GM12864 (cell line): Measurements from ENCODE around the gene HBD.
A peak's percentile ranks its signal among the peaks of the same experiment; 100 is the strongest.

Source experiments
- DNase-seq: peaks from one replicate; pipeline ENCODE4 v3.0.0-alpha.2; 2011; ENCODE audit warnings: low read depth
- H3K4me3 ChIP-seq: 2 replicates; pipeline ENCODE4 v1.5.1; 2011; ENCODE audit warnings: mild to moderate bottlenecking, low read depth, low read length, control low read depth
- TF ChIP-seq, protein P1 (sequence below): IDR thresholded peaks from 2 replicates; pipeline ENCODE4 v1.5.1; 2011; ENCODE audit warnings: low read depth, mild to moderate bottlenecking, moderate library complexity, low read length, control low read depth, inconsistent platforms; ENCODE audit errors: missing control alignments

HBD gene

DNA sequence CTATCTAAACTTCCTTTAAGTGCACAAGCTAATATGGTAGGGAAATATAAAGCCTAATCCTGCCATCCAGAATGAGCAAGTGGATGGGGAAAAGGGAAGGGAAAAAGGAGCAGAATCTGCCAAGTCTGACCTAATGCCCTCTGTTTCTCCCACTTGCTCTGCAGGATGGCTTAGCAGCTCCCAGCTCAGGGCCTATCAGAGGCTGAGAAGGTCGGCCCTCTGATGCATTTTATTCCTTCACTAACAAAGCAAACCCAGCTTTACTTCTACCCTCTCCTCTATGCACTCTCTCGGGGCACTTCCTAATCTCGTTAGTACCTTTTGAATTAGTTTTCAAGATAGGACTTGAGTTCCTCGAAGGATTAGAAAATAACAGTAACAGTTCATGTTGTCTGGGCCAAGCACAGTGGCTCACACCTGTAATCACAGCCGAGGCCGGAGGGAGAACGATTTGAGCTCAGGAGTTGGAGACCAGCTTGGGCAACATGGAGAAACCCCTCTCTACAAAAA is 23.9 kb downstream of the HBD start:
- no peak overlapping the region for H3K4me3 ChIP-seq
- no peak for DNase-seq
- TF ChIP-seq, protein P1, sequence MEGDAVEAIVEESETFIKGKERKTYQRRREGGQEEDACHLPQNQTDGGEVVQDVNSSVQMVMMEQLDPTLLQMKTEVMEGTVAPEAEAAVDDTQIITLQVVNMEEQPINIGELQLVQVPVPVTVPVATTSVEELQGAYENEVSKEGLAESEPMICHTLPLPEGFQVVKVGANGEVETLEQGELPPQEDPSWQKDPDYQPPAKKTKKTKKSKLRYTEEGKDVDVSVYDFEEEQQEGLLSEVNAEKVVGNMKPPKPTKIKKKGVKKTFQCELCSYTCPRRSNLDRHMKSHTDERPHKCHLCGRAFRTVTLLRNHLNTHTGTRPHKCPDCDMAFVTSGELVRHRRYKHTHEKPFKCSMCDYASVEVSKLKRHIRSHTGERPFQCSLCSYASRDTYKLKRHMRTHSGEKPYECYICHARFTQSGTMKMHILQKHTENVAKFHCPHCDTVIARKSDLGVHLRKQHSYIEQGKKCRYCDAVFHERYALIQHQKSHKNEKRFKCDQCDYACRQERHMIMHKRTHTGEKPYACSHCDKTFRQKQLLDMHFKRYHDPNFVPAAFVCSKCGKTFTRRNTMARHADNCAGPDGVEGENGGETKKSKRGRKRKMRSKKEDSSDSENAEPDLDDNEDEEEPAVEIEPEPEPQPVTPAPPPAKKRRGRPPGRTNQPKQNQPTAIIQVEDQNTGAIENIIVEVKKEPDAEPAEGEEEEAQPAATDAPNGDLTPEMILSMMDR = no peak

DNA sequence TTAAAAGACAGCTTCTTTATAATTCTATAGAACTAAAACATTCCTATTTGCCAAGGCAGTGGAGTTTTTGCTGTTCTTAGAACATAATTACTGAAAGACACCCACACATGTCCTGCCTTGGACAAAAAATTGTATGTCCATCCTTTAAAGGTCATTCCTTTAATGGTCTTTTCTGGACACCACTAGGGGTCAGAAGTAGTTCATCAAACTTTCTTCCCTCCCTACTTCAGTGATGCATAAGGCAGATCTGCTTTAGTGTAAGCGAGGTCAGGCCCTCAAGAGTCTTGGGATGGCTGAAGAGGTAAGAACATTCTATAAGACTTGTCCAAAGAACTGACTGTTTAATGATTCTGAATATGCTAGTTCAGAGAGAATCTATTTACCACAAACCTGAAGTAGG is 29.5 kb downstream of the HBD start:
- no peak overlapping the region for H3K4me3 ChIP-seq
- peak; percentile 8 for DNase-seq
- TF ChIP-seq, protein P1 = peak; percentile 45

DNA sequence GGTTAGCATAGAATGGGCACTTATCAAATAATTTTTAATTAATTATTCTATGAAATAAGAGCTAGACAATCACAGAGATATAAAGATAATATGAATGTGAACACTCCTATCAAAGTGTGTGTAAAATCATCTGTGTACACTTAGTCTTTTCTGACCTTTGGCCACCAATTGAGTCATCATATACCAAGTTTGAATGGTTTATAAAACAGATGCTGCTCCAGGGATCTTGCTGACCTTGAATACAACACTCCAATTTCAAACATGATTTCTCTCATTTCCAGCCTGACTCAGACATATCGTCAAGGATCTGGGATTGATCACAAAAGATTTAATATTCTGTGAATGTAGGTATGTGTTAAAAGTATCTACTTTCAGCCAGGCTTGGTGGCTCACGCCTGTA is 30.9 kb downstream of the HBD start:
- TF ChIP-seq, protein P1 = no peak
- DNase-seq = no peak
- no peak overlapping the region for H3K4me3 ChIP-seq

DNA sequence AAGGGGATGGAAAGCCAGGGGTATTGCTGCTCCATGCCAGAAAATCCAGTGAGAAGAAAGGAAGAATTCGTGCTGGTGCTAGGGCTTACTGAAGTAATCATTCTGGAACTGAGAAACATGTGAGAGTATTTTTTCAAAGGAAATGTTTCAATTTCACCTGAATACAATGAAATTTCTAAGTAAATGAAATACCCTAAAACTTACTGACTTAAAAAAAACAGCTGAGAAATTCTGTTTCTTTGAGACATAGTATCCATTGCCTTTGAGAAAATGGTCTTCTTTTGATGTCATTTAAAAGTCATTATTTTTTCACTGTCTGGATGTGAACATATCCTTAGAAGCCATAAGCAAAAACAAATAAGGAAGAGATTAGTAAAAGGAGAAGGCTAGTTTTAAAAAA is 33.7 kb downstream of the HBD start, which contains the start of gene OR51V1:
Gene OR51V1 (minus strand): TSS at position 101 of the 400 bp plus-strand sequence. CDS start 0 bp downstream, at position 101.
- no peak within 1 kb of the TSS for H3K4me3 ChIP-seq
- TF ChIP-seq, protein P1 = no peak
- no peak for DNase-seq

DNA sequence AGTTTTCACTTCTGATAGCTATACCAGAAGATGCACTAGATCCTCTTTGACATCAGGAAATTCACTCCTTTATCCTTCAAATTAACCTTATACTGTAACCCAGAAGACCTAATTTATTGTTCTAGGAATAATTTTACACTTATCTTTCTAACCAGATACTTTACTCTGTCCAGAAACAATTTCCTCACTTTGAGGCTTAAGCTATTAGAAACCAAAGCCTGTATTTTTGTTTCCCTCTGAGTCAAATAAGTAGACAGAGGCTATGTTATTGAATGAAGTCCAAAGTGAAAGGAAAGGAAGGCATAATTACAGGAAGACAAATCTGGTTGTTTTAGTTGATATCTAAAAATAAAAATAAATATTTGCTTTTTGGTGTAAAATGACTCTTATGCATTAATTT is 36.0 kb downstream of the HBD start:
- TF ChIP-seq, protein P1 = no peak
- no peak for DNase-seq
- no peak overlapping the region for H3K4me3 ChIP-seq

DNA sequence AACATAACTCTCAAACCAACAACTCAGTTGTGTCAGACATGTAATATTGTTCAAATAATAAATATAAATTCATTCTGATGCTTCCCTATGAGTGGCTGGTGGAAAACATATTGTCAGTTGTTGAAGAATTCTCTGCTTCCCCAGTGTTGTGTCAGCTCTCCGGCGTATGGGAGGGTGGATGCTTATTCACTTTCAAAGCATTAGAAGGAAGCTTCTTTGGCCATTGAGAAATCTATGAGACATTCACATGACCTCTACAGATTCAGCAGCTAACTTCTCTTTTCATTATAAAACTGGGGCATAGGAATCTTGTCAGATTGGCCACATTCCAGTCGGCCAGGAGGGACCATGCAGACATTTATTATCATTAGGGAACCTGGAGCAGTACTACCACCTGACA is 36.7 kb downstream of the HBD start:
- no peak for DNase-seq
- H3K4me3 ChIP-seq = no peak overlapping the region
- TF ChIP-seq, protein P1 = no peak

DNA sequence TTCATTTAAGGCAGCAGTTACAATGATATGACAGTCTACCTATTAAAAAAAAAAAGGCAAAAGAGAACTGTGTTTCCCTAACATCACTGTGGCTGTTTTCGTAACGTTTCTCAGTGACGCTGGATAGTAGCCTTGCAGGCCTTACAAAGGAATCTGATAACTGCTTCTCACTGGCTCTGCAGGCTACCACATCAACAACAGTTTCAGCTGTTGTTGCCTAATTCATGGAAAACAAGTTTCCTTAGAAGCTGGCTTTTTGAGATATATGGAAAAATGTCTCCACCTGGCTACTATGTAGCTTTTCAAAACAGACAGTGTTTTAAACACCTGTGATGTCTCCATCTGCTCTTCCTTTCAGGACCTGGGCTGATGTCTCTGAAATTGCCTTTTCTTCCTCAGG is 37.6 kb downstream of the HBD start:
- TF ChIP-seq, protein P1 = no peak
- H3K4me3 ChIP-seq = no peak overlapping the region
- no peak for DNase-seq
